LNCAP (cell line): ENCODE results near the gene HMGB1.

Experiments
- TF ChIP-seq, protein P1 (sequence below): fragments of 450-650 bp; IDR thresholded peaks from 2 replicates; pipeline ENCODE4 v1.5.1; 2017; ENCODE audit warnings: mild to moderate bottlenecking

HMGB1 gene

DNA sequence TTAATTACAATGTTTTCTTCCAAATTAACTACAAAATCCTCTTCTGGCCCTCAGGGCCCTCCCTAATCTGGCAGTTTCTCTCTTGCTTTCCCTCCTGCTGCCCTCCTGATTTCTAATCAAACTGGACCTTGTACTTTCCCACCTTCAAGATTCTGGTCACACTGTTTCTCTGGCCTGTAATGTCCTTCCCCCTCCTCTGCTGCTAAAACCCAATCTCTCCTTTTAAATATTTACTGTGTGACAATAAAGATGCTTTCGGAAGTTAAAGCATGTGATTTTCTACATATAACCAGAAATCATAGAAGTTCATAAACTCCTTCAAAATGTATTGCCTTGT, 14.1 kb upstream of the HMGB1 start:
- TF ChIP-seq, protein P1, sequence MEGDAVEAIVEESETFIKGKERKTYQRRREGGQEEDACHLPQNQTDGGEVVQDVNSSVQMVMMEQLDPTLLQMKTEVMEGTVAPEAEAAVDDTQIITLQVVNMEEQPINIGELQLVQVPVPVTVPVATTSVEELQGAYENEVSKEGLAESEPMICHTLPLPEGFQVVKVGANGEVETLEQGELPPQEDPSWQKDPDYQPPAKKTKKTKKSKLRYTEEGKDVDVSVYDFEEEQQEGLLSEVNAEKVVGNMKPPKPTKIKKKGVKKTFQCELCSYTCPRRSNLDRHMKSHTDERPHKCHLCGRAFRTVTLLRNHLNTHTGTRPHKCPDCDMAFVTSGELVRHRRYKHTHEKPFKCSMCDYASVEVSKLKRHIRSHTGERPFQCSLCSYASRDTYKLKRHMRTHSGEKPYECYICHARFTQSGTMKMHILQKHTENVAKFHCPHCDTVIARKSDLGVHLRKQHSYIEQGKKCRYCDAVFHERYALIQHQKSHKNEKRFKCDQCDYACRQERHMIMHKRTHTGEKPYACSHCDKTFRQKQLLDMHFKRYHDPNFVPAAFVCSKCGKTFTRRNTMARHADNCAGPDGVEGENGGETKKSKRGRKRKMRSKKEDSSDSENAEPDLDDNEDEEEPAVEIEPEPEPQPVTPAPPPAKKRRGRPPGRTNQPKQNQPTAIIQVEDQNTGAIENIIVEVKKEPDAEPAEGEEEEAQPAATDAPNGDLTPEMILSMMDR = no peak

DNA sequence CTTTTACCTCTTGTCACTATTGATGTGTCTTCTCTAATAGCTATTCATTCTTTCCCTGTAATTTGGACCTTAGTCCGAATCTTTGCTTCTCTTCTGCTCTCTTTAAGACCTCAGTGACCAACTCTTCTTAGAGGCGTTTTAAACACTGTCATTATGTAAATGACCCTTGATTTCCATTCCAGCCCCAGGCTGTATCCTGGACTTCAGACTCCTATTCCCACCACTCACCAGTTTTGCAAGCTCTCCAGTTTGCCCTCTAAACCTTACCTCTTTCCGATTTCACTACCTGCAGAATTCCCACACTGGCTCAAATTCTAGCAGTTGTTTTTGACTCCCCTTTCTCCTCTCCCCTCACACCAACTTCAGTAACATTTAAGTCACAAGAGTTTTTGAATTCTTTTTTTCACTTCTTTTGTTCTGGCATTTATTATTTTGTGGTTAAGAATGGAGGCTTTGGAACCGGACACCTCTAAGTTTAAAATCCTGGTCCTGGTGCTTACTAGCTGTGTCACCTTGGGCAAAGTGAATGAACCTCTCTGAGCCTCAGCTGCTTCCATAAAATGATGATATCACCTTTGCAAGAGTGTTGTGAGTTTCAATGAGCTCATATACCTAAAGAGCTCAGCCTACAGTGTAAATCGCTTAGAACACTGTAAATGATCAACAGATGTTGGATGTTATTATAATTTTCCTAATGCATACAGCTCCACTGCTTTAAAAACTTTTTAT, 13.6 kb upstream of the HMGB1 start:
- TF ChIP-seq, protein P1 = no peak

DNA sequence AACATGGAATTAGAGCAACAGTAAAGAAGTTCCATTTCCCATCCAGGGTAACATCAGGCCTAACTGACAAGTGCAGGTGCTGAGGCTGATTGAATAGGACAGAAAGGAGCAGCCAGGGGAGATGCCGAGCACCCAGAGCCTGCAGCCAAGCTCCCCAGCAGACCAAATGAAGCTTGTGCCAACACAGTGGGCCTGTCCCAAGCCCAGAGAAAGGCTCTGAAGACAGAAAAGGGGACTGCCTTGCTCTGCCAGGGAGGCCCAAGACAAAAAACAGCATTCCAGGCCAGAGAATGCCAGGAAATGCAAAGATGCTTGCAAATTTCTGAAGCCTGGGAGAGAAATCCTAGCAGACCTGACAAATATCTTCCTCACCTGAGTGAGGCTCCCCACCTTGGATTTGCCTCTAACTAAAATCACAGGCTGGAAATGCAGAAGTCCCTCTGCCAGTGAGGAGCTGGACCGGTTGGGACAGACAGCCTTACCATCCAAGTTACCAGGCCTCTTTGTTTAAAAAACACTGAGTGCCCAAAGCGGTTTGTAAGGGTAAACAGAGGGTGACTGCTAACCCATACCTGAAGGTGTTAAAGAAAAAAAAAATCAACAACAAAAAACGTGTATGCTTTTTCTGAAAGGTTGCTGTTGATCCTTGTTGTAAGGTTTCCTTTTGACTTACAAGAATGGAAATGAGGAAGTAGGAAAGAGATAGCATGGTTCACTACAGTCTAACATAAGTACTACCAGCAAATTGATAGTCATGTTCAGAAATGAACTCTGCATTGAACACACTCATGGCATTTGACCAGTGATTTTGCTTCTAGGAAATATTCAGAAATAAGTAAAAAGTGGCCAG, 11.8 kb upstream of the HMGB1 start:
- TF ChIP-seq, protein P1 = no peak

DNA sequence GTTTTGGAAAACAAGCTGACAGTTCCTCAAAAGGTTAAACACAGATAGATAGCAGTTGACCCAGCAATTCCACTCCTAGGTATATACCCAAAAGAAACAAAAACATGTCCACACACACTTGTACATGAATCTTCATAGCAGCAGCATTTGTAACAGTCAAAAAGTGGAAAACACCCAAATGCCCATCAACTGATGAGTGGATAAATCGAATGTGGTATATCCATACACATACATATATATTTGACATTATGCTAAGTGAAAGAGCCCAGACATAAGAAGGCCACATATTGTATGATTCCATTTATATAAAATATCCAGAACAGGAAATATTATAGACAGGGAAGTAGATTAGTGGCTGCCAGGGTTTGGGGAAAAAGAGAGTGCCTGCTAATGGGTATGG, 7.9 kb upstream of the HMGB1 start:
- TF ChIP-seq, protein P1 = no peak

DNA sequence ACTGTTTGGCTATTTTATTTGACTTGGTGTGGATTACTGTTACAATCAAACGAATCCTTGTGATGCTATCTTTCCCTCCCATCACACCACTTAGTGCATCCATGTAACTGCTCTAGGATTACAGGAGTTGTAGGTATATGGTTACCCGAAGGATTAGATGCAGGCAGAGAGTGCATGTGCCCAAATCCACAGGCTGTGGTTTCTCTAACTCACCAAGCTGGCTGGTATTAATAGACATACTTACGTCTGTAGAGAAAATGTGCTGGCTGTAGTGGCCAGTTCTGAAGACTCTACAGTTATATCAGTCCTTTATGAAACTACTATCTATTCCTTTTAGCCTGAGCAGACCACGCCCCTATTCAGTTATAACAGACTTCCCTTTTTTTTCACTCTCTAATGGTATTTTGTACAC, 1.1 kb upstream of the HMGB1 start:
- TF ChIP-seq, protein P1 = no peak

DNA sequence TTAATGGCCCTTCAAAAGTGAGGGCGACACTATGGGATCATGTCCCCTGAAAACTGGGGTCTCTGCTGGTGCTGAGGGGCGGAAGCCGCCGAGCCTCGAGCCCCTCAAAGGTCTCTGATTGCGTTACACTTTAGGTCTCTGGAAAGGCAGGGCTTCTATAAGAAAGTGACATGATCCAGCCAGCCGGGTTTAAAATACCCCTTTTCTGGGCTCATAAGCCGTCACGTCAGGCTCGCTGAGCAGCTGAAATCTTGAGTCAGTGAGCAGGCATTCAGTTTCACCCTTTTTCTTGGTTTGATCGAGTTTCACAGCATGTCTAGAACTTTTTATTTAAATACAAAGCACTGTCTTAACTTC, 600 bp upstream of the HMGB1 start:
- TF ChIP-seq, protein P1 = no peak

DNA sequence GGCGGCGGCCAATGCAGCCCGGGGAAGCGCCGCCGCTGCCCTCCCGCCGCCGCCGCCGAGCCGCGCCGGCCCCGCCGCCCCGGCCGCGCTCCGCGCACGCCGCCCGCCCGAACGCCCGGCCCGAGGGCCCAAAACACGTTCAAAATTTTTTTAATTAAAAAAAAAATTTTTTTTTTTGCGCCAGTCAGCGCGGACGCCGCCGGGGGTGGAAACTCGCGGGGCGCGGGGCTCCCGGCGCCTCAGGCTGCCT, 468 bp downstream of the HMGB1 start:
- TF ChIP-seq, protein P1 = no peak
